MCF 10A (cell line): ENCODE measurements around the gene CCDC13. TPM values are rescaled to one million over a fixed set of nuclear protein-coding genes. Genes with fewer than 3 reads are reported as not detected.
"Not testable (repeated sequence)": the region's sequence is repeated elsewhere in the genome, so short reads cannot be mapped to it uniquely, and the experiment has no call there.

Experiments
- BruUV-seq: library from RNA; stranded (reverse); fragments of 400-500 nt; replicated peaks from 2 replicates; lab custom pipeline; 2021; lab: Mats Ljungman, UMichigan
- CTCF ChIA-PET: fragments of 300-600 bp; sonication (Branson Sonifier 250); formaldehyde crosslinking; extraction: SDS; loops from one replicate; lab custom pipeline; 2021; ENCODE audit warnings: antibody characterized with exemption, inconsistent platforms; lab: Yijun Ruan, JAX
- POLR2A ChIA-PET: fragments of 300-600, 350-650 bp; sonication (Branson Sonifier 250); formaldehyde crosslinking; extraction: SDS; loops from one replicate; lab custom pipeline; 2020; ENCODE audit warnings: antibody characterized with exemption, inconsistent platforms; lab: Yijun Ruan, JAX
- DNase-seq: peaks from one replicate; pipeline ENCODE4 v3.0.0-alpha.2; 2018; ENCODE audit not compliant: unreplicated experiment
- H3K27ac Mint-ChIP-seq: one replicate; pipeline ENCODE4 v1.8.0; 2022; ENCODE audit warnings: mild to moderate bottlenecking, low read depth, mixed read lengths; ENCODE audit not compliant: unreplicated experiment
- H3K27me3 Mint-ChIP-seq: one replicate; pipeline ENCODE4 v1.8.0; 2022; ENCODE audit warnings: mixed read lengths; ENCODE audit not compliant: insufficient read depth, unreplicated experiment
- H3K36me3 Mint-ChIP-seq: one replicate; pipeline ENCODE4 v1.8.0; 2022; ENCODE audit warnings: mild to moderate bottlenecking, moderate library complexity, mixed read lengths; ENCODE audit not compliant: insufficient read depth, unreplicated experiment
- H3K4me1 Mint-ChIP-seq: one replicate; pipeline ENCODE4 v1.8.0; 2022; ENCODE audit warnings: mixed read lengths; ENCODE audit not compliant: insufficient read depth, unreplicated experiment
- H3K4me3 Mint-ChIP-seq: one replicate; pipeline ENCODE4 v1.8.0; 2022; ENCODE audit warnings: mild to moderate bottlenecking, moderate library complexity, mixed read lengths; ENCODE audit not compliant: unreplicated experiment
- H3K9me3 Mint-ChIP-seq: one replicate; pipeline ENCODE4 v1.8.0; 2022; ENCODE audit warnings: mixed read lengths; ENCODE audit not compliant: unreplicated experiment
- intact Hi-C: fragments of 100-400 bp; cut with micrococcal nuclease; formaldehyde crosslinking; loops from 2 replicates; pipeline ENCODE4 v1.14.1; 2022
- total RNA-seq: library from RNA; stranded (reverse); gene quantifications from 2 replicates; pipeline ENCODE4 v1.2.3, GENCODE V29; 2022
- TF ChIP-seq, protein P1 (sequence below): fragments of 200-600 bp; IDR thresholded peaks from one replicate; pipeline ENCODE4 v1.8.0; 2022; ENCODE audit warnings: antibody characterized with exemption, mild to moderate bottlenecking; ENCODE audit not compliant: unreplicated experiment

CCDC13 gene
- total RNA-seq, 1 experiment from 2014 or later = 1.1 TPM

DNA sequence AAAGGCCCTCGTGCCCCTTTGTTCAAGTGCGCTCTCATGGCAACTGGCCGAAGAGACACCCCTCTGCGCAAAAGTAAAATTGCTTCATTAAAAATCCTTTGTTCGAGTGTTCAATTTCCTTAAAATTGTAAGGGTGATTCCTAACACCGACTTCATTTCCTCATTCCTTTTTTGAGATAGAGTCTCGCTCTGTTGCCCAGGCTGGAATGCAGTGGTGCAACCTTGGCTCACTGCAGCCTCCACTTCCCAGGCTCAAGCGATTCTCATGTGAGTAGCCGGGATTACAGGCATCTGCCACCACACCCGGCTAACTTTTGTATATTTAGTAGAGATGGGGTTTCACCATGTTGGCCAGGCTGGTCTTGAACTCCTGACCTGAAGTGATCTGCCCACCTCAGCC lies 37.7 kb upstream of the CCDC13 start:
- intact Hi-C loops, H3K9me3 Mint-ChIP-seq, H3K27me3 Mint-ChIP-seq, H3K36me3 Mint-ChIP-seq, H3K4me3 Mint-ChIP-seq, DNase-seq, H3K27ac Mint-ChIP-seq, POLR2A ChIA-PET, BruUV-seq: not testable (repeated sequence)
- CTCF ChIA-PET = interaction anchor here (0.6 to 0.7 kb wide), 2 partner anchors 31 to 63 kb away, joined by 4 read pairs; no protein-coding TSS in a partner anchor
- H3K4me1 Mint-ChIP-seq = peaks cover 11% of the 10 kb centered on the region

DNA sequence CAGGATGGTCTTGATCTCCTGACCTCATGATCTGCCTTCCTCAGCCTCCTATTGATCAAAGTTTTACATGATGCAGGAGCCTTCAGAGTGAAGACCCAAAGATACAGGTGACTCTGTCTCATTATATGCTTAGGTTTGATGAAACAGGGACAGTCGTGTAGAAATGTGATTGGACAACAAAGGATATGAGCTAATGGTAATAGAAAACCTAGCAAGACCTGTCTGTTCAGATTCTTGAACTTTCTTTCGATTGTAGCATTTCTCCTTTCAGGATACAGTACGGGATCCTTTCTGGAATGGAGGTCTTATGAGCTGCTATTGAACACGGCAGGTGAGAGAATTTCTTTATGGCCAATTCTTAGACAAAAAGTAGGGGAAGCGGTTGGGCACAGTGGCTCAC lies 36.1 kb upstream of the CCDC13 start, which contains the start of gene ACKR2:
ACKR2 (plus strand) TSS at position 244 of the 400 bp plus-strand sequence. CDS start 55,058 bp downstream, outside the sequence.
- no peaks in the 10 kb centered on the region for H3K9me3 Mint-ChIP-seq
- no peak within 1 kb of the TSS for H3K27ac Mint-ChIP-seq
- peaks cover 4% of the 10 kb centered on the region for H3K36me3 Mint-ChIP-seq
- no peaks in the 10 kb centered on the region for H3K27me3 Mint-ChIP-seq
- TF ChIP-seq, protein P1, sequence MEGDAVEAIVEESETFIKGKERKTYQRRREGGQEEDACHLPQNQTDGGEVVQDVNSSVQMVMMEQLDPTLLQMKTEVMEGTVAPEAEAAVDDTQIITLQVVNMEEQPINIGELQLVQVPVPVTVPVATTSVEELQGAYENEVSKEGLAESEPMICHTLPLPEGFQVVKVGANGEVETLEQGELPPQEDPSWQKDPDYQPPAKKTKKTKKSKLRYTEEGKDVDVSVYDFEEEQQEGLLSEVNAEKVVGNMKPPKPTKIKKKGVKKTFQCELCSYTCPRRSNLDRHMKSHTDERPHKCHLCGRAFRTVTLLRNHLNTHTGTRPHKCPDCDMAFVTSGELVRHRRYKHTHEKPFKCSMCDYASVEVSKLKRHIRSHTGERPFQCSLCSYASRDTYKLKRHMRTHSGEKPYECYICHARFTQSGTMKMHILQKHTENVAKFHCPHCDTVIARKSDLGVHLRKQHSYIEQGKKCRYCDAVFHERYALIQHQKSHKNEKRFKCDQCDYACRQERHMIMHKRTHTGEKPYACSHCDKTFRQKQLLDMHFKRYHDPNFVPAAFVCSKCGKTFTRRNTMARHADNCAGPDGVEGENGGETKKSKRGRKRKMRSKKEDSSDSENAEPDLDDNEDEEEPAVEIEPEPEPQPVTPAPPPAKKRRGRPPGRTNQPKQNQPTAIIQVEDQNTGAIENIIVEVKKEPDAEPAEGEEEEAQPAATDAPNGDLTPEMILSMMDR = no peak
- H3K4me3 Mint-ChIP-seq = no peak within 1 kb of the TSS
- intact Hi-C loops = no loop called here
- POLR2A ChIA-PET = interaction anchor here (0.8 to 7.3 kb wide), 3 partner anchors 12 to 219 kb away, joined by 3 to 104 read pairs (median 5); partner anchors contain the start of gene SS18L2
- no peak for DNase-seq
- no peaks in the 10 kb centered on the region for H3K4me1 Mint-ChIP-seq
- BruUV-seq = no TSS peak
- CTCF ChIA-PET = interaction anchor here (0.6 to 2.1 kb wide), 4 partner anchors 9 to 72 kb away, joined by 3 to 5 read pairs (median 4); no protein-coding TSS in a partner anchor

DNA sequence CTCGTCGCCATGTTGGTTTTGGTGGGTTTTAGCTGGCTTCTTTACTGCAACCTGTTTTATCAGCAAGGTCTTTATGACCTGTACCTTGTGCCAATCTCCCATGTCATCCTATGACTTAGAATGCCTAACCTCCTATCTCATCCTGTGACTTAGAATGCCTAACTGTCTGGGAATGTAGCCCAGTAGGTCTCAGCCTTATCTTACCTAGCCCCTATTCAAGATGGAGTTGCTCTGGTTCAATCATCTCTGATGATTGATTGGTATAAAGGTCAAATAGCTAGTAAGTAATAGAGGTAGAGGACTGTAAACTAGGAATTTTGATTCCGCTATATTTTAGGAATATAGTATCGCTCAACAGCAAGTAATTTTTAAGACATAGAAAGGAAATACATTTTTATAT lies 34.9 kb upstream of the CCDC13 start:
- intact Hi-C loops = no loop called here
- H3K4me3 Mint-ChIP-seq = no peak overlapping the region
- BruUV-seq = no TSS peak
- H3K9me3 Mint-ChIP-seq = no peaks in the 10 kb centered on the region
- H3K36me3 Mint-ChIP-seq = peaks cover 14% of the 10 kb centered on the region
- H3K27ac Mint-ChIP-seq = no peak overlapping the region
- ChIA-PET POLR2A (interaction anchor here (1.2 to 7.3 kb wide), 3 partner anchors 13 to 218 kb away, joined by 5 to 104 read pairs (median 6); partner anchors contain the start of gene SS18L2), CTCF (interaction anchor here (0.5 to 2.1 kb wide), 6 partner anchors 10 to 182 kb away, joined by 3 to 5 read pairs (median 4); no protein-coding TSS in a partner anchor)
- no peak for DNase-seq
- H3K4me1 Mint-ChIP-seq = peaks cover 3% of the 10 kb centered on the region
- H3K27me3 Mint-ChIP-seq = no peaks in the 10 kb centered on the region
- TF ChIP-seq, protein P1 = no peak

DNA sequence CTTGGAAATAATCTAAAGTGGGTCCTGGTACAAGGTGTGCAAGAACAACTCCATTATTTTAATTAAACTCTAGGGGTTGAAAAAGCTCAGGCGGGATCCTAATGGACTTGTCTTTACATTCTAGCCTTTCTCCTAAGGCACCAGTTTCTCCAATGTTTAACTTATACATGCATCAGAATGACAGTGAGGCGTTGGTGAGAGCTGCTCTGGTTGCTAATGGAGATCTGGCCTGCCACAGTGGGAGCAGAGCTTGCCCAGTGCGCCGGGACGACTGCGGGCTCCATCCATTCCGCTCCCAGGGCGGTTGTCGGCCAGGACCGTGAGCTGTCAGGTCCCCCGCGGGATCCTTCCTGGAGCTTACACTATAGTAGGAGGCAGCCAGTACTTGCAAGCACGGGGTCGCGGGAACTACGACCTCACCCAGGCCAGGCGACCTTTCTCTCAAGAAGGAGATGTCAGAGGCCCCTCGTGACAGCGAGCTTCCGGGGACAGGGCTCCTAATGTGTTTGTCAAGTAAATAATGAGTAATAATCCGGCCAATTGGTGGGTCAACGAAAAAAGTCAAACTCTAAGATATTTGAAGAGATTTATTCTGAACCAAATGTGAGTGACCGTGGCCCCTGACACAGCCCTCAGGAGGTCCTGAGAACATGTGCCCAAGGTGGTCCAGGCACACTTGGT lies 32.2 kb upstream of the CCDC13 start:
- POLR2A ChIA-PET = interaction anchor here (0.6 to 7.3 kb wide), 14 partner anchors 9 to 896 kb away, joined by 3 to 104 read pairs (median 13); no protein-coding TSS in a partner anchor
- Mint-ChIP-seq H3K9me3 (no peaks in the 10 kb centered on the region), H3K36me3 (peaks cover 32% of the 10 kb centered on the region), H3K4me1 (peaks cover 20% of the 10 kb centered on the region), H3K27ac (peak overlapping the region; percentile 90), H3K27me3 (no peaks in the 10 kb centered on the region), H3K4me3 (peak overlapping the region; percentile 92)
- DNase-seq = no peak
- CTCF ChIA-PET = interaction anchor here (0.5 to 1.6 kb wide), 3 partner anchors 10 to 25 kb away, joined by 3 to 5 read pairs (median 3); no protein-coding TSS in a partner anchor
- no TSS peak for BruUV-seq
- intact Hi-C loops = no loop called here
- TF ChIP-seq, protein P1 = no peak
